HG02938 (cell line): Measurements from ENCODE around the gene PTGER3.
"Not testable (repeated sequence)": the region's sequence is repeated elsewhere in the genome, so short reads cannot be mapped to it uniquely, and the experiment has no call there.

Experiments used
- ATAC-seq: cut with Tn5 transposase; IDR thresholded peaks from one replicate; pipeline ENCODE4 v1.9.1; 2021; ENCODE audit warnings: mild to moderate bottlenecking, moderate library complexity; ENCODE audit not compliant: unreplicated experiment

The PTGER3 gene

DNA sequence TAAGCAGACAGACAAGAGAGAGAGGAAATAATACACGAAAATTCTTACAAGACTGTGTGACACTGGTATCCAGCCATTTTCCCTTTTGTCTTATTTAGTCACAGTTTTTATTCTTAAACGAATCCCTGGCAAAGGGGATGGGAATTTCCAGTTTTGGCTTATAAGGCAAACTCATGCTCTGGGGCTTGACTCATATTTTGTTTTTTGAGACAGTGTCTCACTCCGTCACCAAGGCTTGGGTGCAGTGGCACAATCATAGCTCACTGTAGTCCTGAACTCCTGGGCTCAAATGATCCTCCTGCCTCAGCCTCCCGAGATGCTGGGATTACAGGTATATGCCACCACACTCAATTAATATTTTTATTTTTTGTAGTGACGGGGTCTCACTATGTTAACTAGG, 31.9 kb downstream of the PTGER3 start:
- ATAC-seq: no peak

GRCh38 chr1:71014178-71014579, 33.4 kb downstream of the PTGER3 start:
- ATAC-seq: no peak

DNA sequence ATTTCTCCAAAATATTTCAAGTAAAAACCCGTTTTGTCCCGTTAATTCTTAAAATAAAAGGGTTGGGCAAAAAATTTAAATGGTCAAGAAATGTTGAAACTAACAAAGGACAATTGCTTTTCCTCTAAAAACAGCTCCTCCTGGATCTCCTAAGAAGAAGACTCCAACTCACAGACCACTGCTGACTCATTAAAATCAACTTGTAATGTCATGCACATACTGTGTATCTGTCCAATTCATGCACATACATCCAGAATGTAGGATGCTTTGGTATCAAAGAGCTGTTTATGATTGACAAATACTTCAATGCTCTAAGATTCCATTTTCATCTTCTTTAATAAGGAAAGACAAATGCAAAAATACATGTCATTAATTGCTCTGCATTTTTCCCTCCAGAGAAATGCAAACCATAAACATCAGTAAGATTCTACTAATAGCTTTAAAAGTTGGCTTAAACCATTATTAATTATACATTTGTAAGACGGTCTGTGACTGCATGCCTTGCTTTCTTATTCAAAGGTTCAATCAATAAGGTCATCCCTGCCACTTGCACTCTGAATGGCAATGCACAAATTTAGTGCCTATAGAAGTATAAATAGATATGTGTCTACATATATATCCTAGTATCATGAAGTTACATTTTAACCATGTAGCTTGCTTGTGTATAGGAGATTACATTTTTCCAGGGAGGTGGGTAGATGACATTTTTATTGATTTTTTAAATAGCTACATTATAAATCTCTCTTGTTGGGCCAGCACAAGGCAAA, 44.7 kb downstream of the PTGER3 start:
- no peak for ATAC-seq

GRCh38 chr1:71001624-71002023, 46.0 kb downstream of the PTGER3 start:
- no peak for ATAC-seq

- no peak for ATAC-seq
These were observed 49.8 kb downstream of the PTGER3 start for GRCh38 chr1:70997793-70998192.

DNA sequence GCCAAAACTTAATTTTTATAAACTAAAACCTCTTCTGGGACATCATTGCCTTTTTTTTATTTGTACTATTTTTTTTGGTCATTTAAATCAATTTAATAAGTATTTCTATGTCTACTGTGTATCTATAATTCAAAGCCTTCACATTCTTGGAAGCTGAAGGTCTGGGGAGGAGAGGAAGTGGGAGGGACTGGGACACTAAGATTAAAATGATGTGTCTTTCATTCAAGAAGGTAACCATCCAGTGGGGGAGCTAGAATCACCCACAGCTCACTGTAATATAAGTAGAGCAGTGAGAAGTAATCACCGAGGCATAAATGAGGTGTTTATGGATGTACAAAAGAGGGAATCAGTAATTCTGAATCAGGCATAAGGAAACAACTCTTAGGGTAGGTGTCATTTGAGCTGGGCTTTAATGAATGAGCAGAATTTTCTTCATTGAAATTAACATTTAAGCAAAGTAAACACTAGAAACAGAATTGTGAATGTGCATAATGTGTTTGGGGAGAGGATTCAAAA, 52.8 kb downstream of the PTGER3 start:
- ATAC-seq: no peak

DNA sequence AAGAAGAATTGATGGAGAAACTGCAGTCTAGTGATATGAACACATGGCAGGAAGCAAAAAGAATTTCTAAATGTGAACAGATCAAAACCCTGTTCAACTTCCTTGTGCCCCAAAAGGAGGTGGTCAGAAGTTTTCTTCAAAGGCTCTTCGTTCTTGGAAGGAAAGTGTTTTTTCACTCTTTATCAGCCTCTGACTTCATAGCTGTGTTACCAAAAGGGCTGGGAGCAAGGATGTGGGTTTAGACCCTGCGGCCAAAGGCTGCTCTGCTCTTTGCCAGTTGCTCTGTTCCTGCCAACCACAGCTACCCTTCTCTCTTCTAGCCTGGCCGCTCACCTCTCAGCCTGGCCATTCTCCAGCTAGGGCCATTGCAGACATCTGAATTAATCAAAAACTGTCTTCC, 53.8 kb downstream of the PTGER3 start:
- ATAC-seq: no peak

DNA sequence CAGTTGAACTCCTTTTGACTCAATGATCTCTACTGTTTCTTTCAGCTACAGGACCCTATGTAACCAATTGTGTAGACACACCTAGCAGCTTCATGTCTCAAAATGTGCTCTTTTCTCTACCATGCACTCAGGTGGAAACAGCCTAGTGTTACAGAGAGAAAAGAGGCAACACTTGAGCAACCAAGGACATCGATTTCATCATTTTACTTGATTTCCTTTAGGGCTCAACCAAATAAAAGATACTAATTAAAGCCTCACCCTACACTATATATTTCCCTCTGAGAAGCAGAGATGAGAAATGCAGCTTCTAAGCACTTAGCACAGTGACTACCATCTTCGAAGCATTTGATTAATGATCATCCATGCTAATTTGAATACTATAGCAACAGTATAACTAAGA, 55.1 kb downstream of the PTGER3 start:
- no peak for ATAC-seq

DNA sequence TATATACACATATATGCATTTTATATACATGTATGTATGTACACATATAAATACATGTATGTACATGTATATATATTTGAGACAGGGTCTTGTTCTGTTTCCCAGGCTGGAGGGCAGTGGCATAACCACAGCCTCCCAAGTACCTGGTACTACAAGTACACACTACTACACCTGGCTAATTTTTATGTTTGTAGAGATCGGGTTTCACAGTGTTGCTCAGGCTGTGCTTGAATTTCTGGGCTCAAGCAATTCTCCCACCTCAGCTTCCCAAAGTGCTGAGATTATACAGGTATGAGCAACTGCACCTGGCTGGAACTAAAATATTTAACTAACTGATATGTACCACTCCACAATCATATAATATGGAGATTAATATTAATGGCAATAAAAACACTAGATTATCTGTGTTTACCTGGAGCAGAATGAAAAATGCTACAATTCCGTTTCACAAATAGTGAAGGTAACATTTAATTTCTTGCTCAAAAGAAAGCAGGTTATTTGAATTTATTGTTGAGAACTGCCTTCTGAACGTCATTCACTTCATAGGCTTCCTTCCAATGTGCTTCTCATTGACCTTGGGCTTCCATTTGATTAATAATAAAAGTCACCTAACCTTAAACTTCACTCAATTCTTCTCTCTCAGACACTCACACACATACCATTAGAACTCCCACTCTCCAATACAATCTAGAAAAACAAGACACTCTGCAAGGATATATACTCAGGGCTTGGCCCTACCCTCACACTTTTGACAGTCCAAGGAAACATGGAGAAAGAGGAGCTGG, 57.0 kb downstream of the PTGER3 start:
- ATAC-seq: no peak

- no peak for ATAC-seq
These were observed 60.1 kb downstream of the PTGER3 start for GRCh38 chr1:70987497-70987896.

DNA sequence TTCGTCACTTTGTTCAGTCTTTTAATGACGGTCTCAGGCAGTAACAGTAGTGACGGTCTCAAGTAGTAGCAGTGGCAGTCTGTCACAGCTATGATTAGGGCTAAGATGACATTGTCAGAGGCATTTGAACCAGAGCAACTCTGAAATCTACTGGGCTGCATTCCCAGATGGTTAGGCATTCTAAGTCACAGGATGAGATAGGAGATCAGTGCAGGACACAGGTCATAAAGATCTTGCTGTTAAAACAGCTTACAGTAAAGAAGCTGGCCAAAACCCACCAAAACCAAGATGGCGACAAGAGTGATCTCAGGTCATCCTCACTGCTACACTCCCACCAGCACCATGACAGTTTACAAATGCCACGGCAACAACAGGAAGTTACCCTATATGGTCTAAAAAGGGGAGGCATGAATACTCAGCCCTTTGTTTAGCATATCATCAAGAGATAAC, 61.8 kb downstream of the PTGER3 start:
- ATAC-seq: not testable (repeated sequence)

DNA sequence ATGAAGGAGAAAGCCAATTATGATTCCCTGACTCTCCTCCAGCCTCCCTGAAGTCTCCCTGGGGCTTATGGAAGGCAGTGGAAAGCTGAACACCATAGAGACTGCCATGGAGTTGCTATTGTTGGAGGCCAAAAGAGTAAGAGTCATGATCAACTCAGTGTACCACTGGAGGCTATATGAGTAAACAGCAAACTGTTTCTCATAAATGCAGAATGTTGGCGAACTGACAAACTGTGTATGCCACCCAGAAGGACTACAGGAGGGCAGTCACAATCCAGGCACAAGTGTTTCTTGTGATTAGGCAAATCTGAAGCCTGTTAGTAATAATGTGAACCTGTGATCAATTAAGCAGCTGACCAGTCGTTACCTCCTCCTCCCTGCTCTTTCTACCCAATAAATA, 62.3 kb downstream of the PTGER3 start:
- ATAC-seq: not testable (repeated sequence)

- ATAC-seq: no peak
These were observed 67.3 kb downstream of the PTGER3 start for GRCh38 chr1:70980361-70980760.

DNA sequence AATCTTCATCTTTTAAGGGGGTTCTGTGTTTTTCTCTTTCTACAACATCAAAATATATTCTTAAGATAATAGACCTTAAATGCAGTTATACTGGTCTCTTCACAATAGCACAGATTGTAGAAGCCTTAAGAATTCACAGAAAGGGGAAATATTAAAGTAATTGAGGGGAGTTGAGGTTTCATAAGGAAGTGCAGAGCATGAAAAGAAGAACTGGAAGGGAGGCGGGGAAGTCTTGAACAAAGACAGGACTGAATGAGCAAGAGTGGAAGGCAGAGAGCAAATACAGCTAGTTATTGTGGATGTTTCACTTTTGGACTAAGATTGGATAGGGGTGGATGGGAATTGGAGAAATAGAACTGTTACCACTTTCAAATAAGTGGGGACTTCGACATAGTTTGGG, 67.7 kb downstream of the PTGER3 start:
- ATAC-seq: no peak

DNA sequence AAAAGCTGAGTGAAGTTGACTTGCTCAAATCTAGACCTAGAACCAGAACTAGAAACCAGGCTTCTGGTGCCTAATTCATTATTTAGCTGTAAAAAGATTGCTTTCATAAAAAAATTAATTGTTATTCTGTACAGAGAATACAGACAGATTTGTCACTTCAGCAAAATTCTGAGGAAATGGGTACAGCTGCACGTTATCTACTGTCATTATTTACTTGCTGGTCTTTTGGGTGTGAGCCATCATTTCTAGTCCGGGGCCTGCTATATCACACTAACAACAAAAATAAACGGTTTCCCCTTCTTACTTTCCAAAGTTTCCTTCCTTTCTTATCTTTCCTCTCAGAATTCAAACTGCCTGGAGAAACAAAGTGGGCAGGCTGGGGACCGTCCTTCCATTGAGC, 68.3 kb downstream of the PTGER3 start:
- no peak for ATAC-seq

DNA sequence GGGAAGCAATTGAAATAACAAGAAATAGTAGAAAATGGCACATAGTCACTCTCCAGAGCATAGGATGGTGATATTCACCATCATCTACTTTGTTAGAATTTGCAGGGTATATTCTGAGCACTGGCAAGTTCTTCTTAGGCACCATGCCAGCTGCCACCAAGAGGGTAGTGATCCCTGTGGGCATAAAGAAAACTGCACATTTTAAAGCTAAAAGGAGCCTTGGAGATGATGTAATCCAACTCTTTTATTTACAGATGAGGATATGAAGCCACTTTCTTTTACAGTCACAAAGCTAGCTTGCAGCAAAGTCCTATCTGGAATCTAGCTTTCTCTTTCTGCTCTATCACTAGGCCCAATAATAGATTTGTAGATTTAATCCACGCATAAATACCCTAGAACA, 69.0 kb downstream of the PTGER3 start:
- no peak for ATAC-seq

- no peak for ATAC-seq
These were observed 70.0 kb downstream of the PTGER3 start for GRCh38 chr1:70977575-70977974.

DNA sequence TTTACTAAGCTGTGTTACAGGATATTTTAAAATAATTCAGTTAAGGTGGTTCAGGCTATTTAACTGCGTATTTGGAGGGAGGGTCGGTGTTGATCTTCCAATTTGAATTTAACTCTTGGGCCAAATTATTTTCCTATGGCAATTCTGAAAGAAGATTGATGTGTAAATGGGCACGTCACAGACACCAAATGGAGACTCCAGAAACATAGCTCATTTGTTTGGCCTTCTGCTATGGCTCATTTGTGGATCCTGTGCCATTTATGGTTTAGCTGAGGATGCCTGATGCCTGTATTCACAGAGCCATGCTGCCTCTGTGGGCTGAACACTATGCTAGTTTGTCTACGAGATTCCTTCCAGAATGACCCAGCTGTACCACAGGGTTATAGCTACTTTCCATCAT, 70.6 kb downstream of the PTGER3 start:
- ATAC-seq: no peak

- no peak for ATAC-seq
These were observed 73.9 kb downstream of the PTGER3 start for GRCh38 chr1:70973754-70974153.

DNA sequence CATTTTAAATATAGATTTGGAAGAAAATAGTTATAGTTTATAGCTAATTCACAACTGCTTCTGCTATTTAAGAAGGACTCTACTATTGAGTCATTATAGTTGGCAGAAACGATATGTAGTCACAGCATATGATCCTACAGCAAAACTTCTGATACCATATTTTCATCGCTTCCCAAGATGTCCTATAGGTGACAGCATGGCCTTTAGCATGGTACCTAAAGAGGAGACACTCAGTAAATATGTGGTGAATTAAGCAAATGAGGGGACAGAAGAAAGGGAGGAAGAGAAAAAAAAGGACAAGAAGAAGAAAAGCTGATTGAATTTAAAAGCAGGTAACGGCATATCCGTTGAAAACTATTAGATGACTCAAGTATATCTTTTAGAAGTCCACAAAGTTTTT, 77.2 kb downstream of the PTGER3 start:
- no peak for ATAC-seq

DNA sequence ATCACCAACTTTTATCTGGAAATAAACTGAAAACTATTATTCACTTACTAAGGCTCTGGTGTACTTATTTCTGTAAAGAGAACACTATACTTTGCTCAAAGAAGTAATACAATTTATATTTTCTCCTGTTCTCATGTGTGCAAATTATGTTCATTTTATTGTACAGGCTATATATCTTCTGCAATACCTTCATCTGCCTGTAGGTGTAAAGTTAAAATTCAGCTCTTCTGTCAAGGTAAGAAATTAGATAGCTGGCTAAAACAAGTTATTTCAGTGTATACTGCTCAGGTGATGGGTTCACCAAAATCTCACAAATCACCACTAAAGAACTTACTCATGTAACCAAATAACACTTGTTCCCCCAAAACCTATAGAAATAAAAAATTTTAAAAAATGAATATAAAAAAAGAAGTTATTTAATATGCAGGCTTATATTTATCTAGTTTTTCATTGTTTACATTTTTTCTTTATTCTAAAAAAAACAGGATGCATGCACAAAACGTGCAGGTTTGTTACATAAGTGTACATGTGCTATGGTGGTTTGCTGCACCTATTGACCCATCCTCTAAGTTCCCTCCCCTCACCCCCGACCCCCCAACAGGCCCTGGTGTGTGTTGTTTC, 81.5 kb downstream of the PTGER3 start:
- ATAC-seq: peak; percentile 75

- ATAC-seq: no peak
These were observed 84.2 kb downstream of the PTGER3 start for GRCh38 chr1:70963374-70963773.
